Epithelial cell of esophagus (primary cell): ENCODE measurements around the gene SIPA1.

Experiments used
- DNase-seq: peaks from one replicate; pipeline ENCODE4 v3.0.0; 2010; ENCODE audit warnings: low read depth
- H3K4me3 ChIP-seq: 2 replicates; pipeline ENCODE4 v1.5.1; 2011; ENCODE audit warnings: mild to moderate bottlenecking, low read length, control low read depth
- TF ChIP-seq, protein P1 (sequence below): IDR thresholded peaks from 2 replicates; pipeline ENCODE4 v1.5.1; 2011; ENCODE audit warnings: low read depth, mild to moderate bottlenecking, low read length, control low read depth, inconsistent platforms; ENCODE audit not compliant: insufficient read depth; ENCODE audit errors: missing control alignments

Gene SIPA1

DNA sequence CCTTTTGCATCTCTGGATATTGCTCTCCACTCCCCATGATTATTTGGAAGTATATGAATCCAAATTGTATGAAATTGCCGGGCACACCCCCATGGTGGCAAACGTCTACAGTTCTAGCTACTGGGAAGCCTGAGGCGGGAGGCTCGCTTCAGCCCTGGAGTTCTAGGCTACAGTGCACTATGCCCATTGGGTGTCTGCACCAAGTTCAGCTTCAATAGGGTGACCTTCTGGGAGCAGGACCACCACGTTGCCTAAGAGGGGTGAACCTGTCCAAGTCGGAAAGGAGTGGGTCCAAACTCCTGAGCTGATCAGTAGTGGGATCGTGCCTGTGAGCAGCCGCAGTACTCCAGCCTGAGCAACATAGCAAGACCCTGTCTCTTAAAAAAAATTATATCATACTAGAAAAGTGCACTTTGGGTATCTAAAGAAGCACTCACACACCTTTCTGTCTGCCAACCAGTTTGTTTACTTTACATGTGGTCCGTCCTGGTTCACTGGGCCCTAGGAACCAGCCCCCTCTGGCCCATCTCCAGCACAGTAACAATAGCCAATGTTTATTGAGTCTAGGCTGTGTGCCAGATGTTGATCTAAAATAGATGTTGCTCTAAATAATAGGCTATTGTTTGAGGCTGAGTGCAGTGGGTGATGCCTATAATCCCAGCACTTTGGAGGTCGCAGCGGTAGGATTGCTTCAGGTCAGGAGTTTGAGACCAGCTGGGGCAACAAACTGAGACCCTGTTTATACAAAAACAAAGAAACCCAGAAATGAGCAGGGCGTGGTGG lies 57.7 kb downstream of the SIPA1 start:
- TF ChIP-seq, protein P1, sequence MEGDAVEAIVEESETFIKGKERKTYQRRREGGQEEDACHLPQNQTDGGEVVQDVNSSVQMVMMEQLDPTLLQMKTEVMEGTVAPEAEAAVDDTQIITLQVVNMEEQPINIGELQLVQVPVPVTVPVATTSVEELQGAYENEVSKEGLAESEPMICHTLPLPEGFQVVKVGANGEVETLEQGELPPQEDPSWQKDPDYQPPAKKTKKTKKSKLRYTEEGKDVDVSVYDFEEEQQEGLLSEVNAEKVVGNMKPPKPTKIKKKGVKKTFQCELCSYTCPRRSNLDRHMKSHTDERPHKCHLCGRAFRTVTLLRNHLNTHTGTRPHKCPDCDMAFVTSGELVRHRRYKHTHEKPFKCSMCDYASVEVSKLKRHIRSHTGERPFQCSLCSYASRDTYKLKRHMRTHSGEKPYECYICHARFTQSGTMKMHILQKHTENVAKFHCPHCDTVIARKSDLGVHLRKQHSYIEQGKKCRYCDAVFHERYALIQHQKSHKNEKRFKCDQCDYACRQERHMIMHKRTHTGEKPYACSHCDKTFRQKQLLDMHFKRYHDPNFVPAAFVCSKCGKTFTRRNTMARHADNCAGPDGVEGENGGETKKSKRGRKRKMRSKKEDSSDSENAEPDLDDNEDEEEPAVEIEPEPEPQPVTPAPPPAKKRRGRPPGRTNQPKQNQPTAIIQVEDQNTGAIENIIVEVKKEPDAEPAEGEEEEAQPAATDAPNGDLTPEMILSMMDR: no peak
- H3K4me3 ChIP-seq: no peak overlapping the region
- DNase-seq: peak; percentile 37

DNA sequence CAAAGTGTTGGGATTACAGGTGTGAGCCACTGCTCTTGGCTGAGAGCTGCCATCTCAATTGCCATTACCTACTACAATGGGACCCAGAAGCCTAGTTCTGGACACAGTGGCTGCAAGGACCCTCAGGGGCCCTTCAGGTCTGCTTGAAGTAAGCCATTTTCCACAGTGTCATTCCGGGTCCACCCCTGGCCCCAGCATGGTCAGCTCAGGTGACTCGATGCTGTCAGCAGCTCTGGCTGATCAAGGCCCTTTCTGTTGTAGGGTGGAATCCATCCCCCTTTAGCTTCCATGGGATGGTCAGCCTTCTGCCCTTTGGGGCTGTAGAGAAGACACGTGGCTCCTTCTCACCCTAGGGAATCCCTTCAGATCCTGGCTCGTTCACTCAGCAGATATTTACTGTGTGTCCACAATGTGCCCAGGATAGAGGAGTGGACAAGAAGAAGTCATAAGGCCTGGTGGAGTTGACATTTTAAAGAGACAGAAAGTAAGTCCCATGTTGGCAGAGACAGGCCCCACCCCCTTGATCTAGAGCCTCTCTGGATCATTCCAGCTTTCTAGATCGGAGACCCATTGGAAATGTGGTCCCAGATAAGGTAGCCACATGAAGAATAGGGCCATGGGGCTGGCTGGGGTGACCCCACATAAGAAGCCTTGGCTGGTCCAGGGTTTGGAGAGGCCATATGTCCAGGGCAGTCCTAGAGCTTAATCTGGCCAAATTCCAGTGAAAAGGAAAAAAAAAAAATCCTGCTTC lies 59.1 kb downstream of the SIPA1 start:
- DNase-seq: no peak
- no peak overlapping the region for H3K4me3 ChIP-seq
- TF ChIP-seq, protein P1: no peak

DNA sequence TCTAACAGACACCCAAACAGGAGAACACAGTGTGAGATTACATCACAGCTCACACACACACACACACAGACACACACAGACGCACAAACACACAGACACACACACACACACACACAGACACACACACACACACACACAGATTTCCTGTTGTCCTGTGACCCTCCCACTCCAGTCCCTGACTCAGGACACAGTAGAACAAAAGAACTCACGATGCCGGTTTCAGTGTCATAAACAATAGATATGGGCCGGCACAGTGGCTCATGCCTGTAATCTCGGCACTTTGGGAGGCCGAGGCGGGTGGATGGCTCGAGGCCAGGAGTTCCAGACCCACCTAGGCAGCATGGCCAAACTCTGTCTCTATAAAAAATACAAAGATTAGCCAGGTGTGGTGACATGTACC lies 60.3 kb downstream of the SIPA1 start:
- TF ChIP-seq, protein P1: no peak
- no peak overlapping the region for H3K4me3 ChIP-seq
- no peak for DNase-seq

DNA sequence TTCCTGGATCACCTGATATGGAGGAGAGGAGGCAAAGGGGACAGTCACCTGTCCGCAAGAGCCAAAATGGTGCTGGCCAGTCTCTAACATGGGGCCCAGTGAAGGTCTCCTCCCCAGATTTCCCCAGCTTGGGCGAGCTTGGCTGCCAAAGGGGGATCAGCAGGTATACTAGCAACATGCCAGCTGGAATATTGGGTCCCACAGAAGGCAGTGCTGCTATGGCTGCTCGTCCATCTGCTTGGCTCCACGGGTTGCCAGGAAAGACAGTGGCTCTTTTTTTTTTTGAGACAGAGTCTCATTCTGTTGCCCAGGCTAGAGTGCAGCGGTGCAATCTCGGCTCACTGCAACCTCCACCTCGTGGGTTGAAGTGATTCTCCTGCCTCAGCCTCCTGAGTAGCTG lies 61.4 kb downstream of the SIPA1 start:
- TF ChIP-seq, protein P1: no peak
- DNase-seq: no peak
- no peak overlapping the region for H3K4me3 ChIP-seq

DNA sequence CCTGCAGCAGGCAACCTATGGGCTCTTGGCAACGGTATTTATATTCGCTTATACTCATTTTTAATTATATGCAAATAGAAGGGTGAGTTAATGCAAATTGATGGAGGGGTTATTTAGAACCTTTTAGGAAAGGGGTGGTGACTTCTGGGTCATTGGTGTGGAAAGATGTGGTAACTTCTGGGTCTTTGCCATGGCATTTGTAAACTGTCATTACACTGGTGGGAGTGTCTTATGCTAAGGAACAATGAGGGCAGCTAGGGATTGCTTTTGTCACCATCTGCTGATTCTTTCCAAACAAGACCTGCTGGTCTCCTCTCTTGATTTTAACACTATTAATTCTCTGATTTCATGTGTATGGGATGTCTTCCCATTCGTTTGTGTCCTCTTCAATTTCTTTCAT lies 62.5 kb downstream of the SIPA1 start:
- TF ChIP-seq, protein P1: no peak
- H3K4me3 ChIP-seq: no peak overlapping the region
- DNase-seq: no peak
